Sciatic nerve (tissue), 2 donors: ENCODE data around the gene MRPL51. TPM values are rescaled to one million over a fixed set of nuclear protein-coding genes. Genes with fewer than 3 reads are reported as not detected.

Experiments used
- ATAC-seq: fragments of 200-7000 bp; cut with Tn5 transposase; one replicate; pipeline ENCODE4 v1.9.1; 2020; ENCODE audit warnings: mild to moderate bottlenecking, moderate library complexity
- DNase-seq: peaks from one replicate; pipeline ENCODE4 v3.0.0-alpha.2; 2020; ENCODE audit warnings: low spot score
- intact Hi-C: fragments of 100-400 bp; cut with DNase I; formaldehyde crosslinking; loops from one replicate; pipeline ENCODE4 v1.14.2; 2022
- total RNA-seq: library from RNA; stranded (reverse); fragmentation: NEBNext Ultra II Directional; extraction: Animal tissue kit (Norgen Biotek cat#: 25700); gene quantifications from one replicate; pipeline ENCODE4 v1.2.1, GENCODE V29; 2021
- donor health status: DM: no; HTN: no; CAD: no.
- donor health status: DM: no; HTN: no; CAD: no.

Gene MRPL51
- total RNA-seq, 1 donor from 2014 or later = 117 TPM

DNA sequence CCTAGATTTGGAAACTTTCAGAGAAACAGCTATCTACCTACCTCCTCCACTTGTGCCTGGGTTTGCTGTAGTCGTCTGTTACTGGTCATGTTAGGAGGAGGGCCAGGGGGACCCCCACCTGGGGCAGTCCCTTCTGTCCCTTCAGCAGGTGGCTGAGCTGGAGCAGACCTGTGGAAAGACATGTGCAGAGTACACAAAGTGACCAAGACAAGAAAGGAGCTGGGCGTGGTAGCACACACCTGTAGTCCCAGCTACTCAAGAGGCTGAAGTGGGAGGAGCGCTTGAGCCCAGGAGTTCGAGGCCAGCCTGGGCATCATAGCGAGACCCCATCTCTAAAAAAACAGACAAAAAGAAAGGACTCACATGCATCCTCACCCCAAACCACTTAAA lies 26.9 kb downstream of the MRPL51 start:
- DNase-seq (no peak), ATAC-seq (no peak)
- intact Hi-C loops = loop anchor here (10.0 kb wide), 1 partner anchor 131 kb away; no protein-coding TSS in a partner anchor

GRCh38 chr12:6465467-6466183 lies 27.4 kb downstream of the MRPL51 start:
- DNase-seq (no peak), ATAC-seq (peak; percentile 64)
- intact Hi-C loops = loop anchor here (10.0 kb wide), 1 partner anchor 131 kb away; no protein-coding TSS in a partner anchor

GRCh38 chr12:6464531-6464930 lies 28.5 kb downstream of the MRPL51 start:
- DNase-seq (no peak), ATAC-seq (no peak)
- intact Hi-C loops = loop anchor here (5.0 to 10.0 kb wide), 2 partner anchors 42 to 130 kb away; no protein-coding TSS in a partner anchor

GRCh38 chr12:6463858-6464257 lies 29.2 kb downstream of the MRPL51 start:
- DNase-seq (no peak), ATAC-seq (no peak)
- intact Hi-C loops = loop anchor here (5.0 to 10.0 kb wide), 2 partner anchors 42 to 129 kb away; no protein-coding TSS in a partner anchor

DNA sequence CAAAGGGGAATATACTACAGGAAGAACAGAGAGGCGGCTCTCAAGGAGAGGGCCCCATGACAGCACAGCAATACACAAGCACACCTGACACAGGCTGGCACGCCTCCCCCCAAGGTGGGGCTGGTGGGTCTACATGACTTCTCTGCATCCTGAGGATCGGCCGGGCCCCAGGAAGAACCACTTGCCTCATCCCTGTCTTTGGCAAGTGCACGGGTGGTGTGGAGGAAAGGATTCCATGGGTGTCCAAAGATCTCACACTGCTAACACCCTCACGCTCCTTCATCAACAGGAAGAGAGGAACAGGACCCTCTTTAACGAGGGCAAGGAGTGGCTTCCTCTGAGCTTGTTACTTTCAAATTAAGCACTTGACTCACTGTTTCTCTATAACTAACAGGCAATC lies 29.8 kb downstream of the MRPL51 start:
- intact Hi-C loops = loop anchor here (5.0 to 10.0 kb wide), 2 partner anchors 41 to 128 kb away; no protein-coding TSS in a partner anchor
- ATAC-seq = no peak
- DNase-seq = no peak

GRCh38 chr12:6462234-6462995 lies 30.6 kb downstream of the MRPL51 start:
- ATAC-seq (no peak), DNase-seq (no peak)
- intact Hi-C loops = loop anchor here (5.0 to 10.0 kb wide), 2 partner anchors 40 to 128 kb away; no protein-coding TSS in a partner anchor

GRCh38 chr12:6461401-6462233 lies 31.4 kb downstream of the MRPL51 start:
- DNase-seq (no peak), ATAC-seq (peak; percentile 60)
- intact Hi-C loops = loop anchor here (5.0 to 10.0 kb wide), 2 partner anchors 39 to 127 kb away; no protein-coding TSS in a partner anchor

GRCh38 chr12:6460751-6461371 lies 32.2 kb downstream of the MRPL51 start:
- no peak for ATAC-seq
- no peak for DNase-seq
- intact Hi-C loops = loop anchor here (5.0 to 10.0 kb wide), 2 partner anchors 39 to 126 kb away; no protein-coding TSS in a partner anchor

- DNase-seq (no peak), ATAC-seq (no peak)
- intact Hi-C loops = no loop called here
Measured at GRCh38 chr12:6459004-6459337, 34.1 kb downstream of the MRPL51 start.

- ATAC-seq = no peak
- DNase-seq = no peak
- intact Hi-C loops = no loop called here
Measured at GRCh38 chr12:6458281-6459003, 34.6 kb downstream of the MRPL51 start.

GRCh38 chr12:6457220-6457945 lies 35.7 kb downstream of the MRPL51 start:
- no peak for ATAC-seq
- intact Hi-C loops = no loop called here
- no peak for DNase-seq

GRCh38 chr12:6452944-6453630 lies 40.0 kb downstream of the MRPL51 start:
- DNase-seq = no peak
- intact Hi-C loops = no loop called here
- ATAC-seq = no peak

DNA sequence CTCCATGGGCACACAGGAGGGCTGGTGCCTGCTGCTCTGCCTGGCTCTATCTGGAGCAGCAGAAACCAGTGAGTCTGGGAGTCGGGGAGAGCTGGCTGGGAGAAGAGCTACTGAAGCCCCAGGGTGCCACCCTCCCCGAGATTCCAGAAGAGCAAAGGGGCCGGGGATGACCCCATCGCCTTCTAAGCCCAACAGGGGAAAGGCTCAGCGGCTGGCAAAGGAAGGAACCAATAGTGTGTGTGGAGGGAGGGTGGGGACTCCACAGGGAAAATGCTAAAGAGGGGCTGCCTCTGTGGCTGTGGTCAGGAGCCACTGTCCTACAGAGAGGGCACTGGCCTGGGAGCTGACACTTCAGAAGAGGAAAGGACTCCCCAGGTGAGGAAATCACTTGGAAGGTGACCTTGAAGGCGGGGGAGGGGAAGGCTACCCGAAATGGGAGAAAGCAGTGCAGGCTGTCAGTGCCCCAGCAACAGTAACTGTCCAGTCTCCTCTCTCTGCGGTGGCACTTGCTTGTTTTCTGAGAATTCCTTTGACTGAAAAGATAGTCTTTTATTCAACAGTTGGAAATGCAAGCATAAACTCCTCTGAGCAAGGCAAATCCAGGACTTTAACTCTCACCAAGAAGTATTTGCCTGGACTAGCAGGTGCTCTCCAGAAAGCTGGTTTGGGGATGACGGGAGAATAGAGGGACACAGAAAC lies 40.7 kb downstream of the MRPL51 start:
- ATAC-seq = peak; percentile 25
- intact Hi-C loops = no loop called here
- DNase-seq = no peak

- intact Hi-C loops = no loop called here
Measured at GRCh38 chr12:6451348-6452244, 41.5 kb downstream of the MRPL51 start, which contains the start of gene TAPBPL. Gene TAPBPL, plus strand, starts transcription at chr12:6452042. Its CDS starts 207 bp downstream, at chr12:6452249.

GRCh38 chr12:6450869-6451347 lies 42.2 kb downstream of the MRPL51 start:
- ATAC-seq = peak; percentile 41
- intact Hi-C loops = no loop called here
- peak; percentile 76 for DNase-seq

More at GRCh38 chr12:6451348-6452244, 41.5 kb downstream of the MRPL51 start, which contains the start of gene TAPBPL:
- peak; percentile 90 for DNase-seq
- ATAC-seq = peak; percentile 96
